ENCODE measurements around the gene ACBD5.
"Not testable (repeated sequence)": the region's sequence is repeated elsewhere in the genome, so short reads cannot be mapped to it uniquely, and the experiment has no call there.

ACBD5 gene

GRCh38 chr10:27241010-27241651 is 534 bp upstream of the ACBD5 start:
- peak overlapping the region; percentile 65 for H3K4me3 ChIP-seq (replicated peaks; ENCODE audit: low read depth, low read length)
- no peak for TF ChIP-seq CTCF (IDR thresholded peaks at IDR 0.05; ENCODE audit: low read depth, low read length, missing control alignments)
- DNase-seq (ENCODE audit: extremely low read depth, low read depth), result no peak

- not testable (repeated sequence) for H3K4me3 ChIP-seq (replicated peaks; ENCODE audit: low read depth, low read length); DNase-seq (ENCODE audit: extremely low read depth, low read depth)
Observed at GRCh38 chr10:27237531-27237930, 3.1 kb downstream of the ACBD5 start.

- not testable (repeated sequence) for H3K4me3 ChIP-seq (replicated peaks; ENCODE audit: low read depth, low read length)
Observed at GRCh38 chr10:27236589-27237128, 3.9 kb downstream of the ACBD5 start.

GRCh38 chr10:27235706-27236105 is 4.9 kb downstream of the ACBD5 start:
- no peak for TF ChIP-seq CTCF (IDR thresholded peaks at IDR 0.05; ENCODE audit: low read depth, low read length, missing control alignments)
- DNase-seq (ENCODE audit: extremely low read depth, low read depth), result no peak
- H3K4me3 ChIP-seq (replicated peaks; ENCODE audit: low read depth, low read length), result no peak overlapping the region

More at GRCh38 chr10:27236589-27237128, 3.9 kb downstream of the ACBD5 start:
- not testable (repeated sequence) for DNase-seq (ENCODE audit: extremely low read depth, low read depth)

GRCh38 chr10:27230022-27230421 is 10.6 kb downstream of the ACBD5 start:
- no peak for TF ChIP-seq CTCF (IDR thresholded peaks at IDR 0.05; ENCODE audit: low read depth, low read length, missing control alignments)
- no peak for DNase-seq (ENCODE audit: extremely low read depth, low read depth)
- no peak overlapping the region for H3K4me3 ChIP-seq (replicated peaks; ENCODE audit: low read depth, low read length)

GRCh38 chr10:27225642-27226257 is 14.8 kb downstream of the ACBD5 start:
- no peak overlapping the region for H3K4me3 ChIP-seq (replicated peaks; ENCODE audit: low read depth, low read length)
- DNase-seq (ENCODE audit: extremely low read depth, low read depth), result no peak
- TF ChIP-seq CTCF (IDR thresholded peaks at IDR 0.05; ENCODE audit: low read depth, low read length, missing control alignments), result no peak

- H3K4me3 ChIP-seq (replicated peaks; ENCODE audit: low read depth, low read length), result no peak overlapping the region
- DNase-seq (ENCODE audit: extremely low read depth, low read depth), result no peak
- TF ChIP-seq CTCF (IDR thresholded peaks at IDR 0.05; ENCODE audit: low read depth, low read length, missing control alignments), result no peak
Observed at GRCh38 chr10:27225011-27225590, 15.5 kb downstream of the ACBD5 start.

All from HFF-Myc (cell line).